Astrocyte (in vitro differentiated cells and primary cell): Measurements from ENCODE around the gene C1D. TPM values are rescaled to one million over a fixed set of nuclear protein-coding genes. Genes with fewer than 3 reads are reported as not detected.

Experiments
- DNase-seq: peaks from one replicate; pipeline ENCODE4 v3.0.0-alpha.2; 2010; ENCODE audit warnings: low read depth
- FAIRE-seq: peaks from 2 replicates; lab custom pipeline; 2011; peaks lifted over from hg19 to GRCh38; lab: Jason Lieb, UNC
- H2AFZ ChIP-seq: 2 replicates; pipeline ENCODE4 v1.6.0; 2012; ENCODE audit warnings: low read depth, low read length, inconsistent platforms
- H3K27ac ChIP-seq: 2 replicates; pipeline ENCODE4 v1.5.1; 2011; ENCODE audit warnings: low read depth, low read length, inconsistent platforms
- H3K27me3 ChIP-seq: 2 replicates; pipeline ENCODE4 v1.6.0; 2011; ENCODE audit warnings: low read length, inconsistent platforms; ENCODE audit not compliant: insufficient read depth
- H3K36me3 ChIP-seq: 2 replicates; pipeline ENCODE4 v1.5.1; 2011; ENCODE audit warnings: low read length, inconsistent platforms; ENCODE audit not compliant: insufficient read depth
- H3K4me1 ChIP-seq: 2 replicates; pipeline ENCODE4 v1.5.1; 2011; ENCODE audit warnings: low read length, inconsistent platforms; ENCODE audit not compliant: insufficient read depth
- H3K4me2 ChIP-seq: 2 replicates; pipeline ENCODE4 v1.6.0; 2012; ENCODE audit warnings: low read length, inconsistent platforms
- H3K4me3 ChIP-seq: 2 replicates; pipeline ENCODE4 v1.5.1; 2011; ENCODE audit warnings: low read depth, mild to moderate bottlenecking, low read length, inconsistent platforms; ENCODE audit not compliant: insufficient read depth
- H3K79me2 ChIP-seq: 2 replicates; pipeline ENCODE4 v1.6.0; 2012; ENCODE audit warnings: mild to moderate bottlenecking, low read length, inconsistent platforms; ENCODE audit not compliant: insufficient read depth
- H3K9ac ChIP-seq: 2 replicates; pipeline ENCODE4 v1.6.0; 2012; ENCODE audit warnings: mild to moderate bottlenecking, low read length, inconsistent platforms
- H3K9me3 ChIP-seq: 2 replicates; pipeline ENCODE4 v1.5.1; 2012; ENCODE audit warnings: low read depth, mild to moderate bottlenecking, low read length, inconsistent platforms; ENCODE audit not compliant: insufficient read depth
- H4K20me1 ChIP-seq: 2 replicates; pipeline ENCODE4 v1.6.0; 2012; ENCODE audit warnings: low read length, inconsistent platforms; ENCODE audit not compliant: insufficient read depth
- H3K27ac Mint-ChIP-seq: one replicate; pipeline ENCODE4 v1.8.0; 2021; ENCODE audit warnings: mild to moderate bottlenecking, mixed read lengths; ENCODE audit not compliant: unreplicated experiment
- H3K27me3 Mint-ChIP-seq: one replicate; pipeline ENCODE4 v1.8.0; 2021; ENCODE audit warnings: low read depth, mixed read lengths; ENCODE audit not compliant: unreplicated experiment
- H3K36me3 Mint-ChIP-seq: one replicate; pipeline ENCODE4 v1.8.0; 2021; ENCODE audit warnings: low read depth, mixed read lengths; ENCODE audit not compliant: unreplicated experiment
- H3K4me1 Mint-ChIP-seq: one replicate; pipeline ENCODE4 v1.8.0; 2021; ENCODE audit warnings: low read depth, mixed read lengths; ENCODE audit not compliant: unreplicated experiment
- H3K4me3 Mint-ChIP-seq: one replicate; pipeline ENCODE4 v1.8.0; 2021; ENCODE audit warnings: mild to moderate bottlenecking, moderate library complexity, mixed read lengths; ENCODE audit not compliant: unreplicated experiment
- H3K9me3 Mint-ChIP-seq: one replicate; pipeline ENCODE4 v1.8.0; 2021; ENCODE audit warnings: mild to moderate bottlenecking, mixed read lengths; ENCODE audit not compliant: unreplicated experiment
- CTCF ChIP-seq: IDR thresholded peaks from 2 replicates; pipeline ENCODE4 v1.5.1; 2011; ENCODE audit warnings: low read depth, mild to moderate bottlenecking, inconsistent platforms, low read length, moderate library complexity; ENCODE audit not compliant: insufficient read depth
- EZH2 ChIP-seq: IDR thresholded peaks from 2 replicates; pipeline ENCODE4 v1.6.1; 2012; ENCODE audit warnings: mild to moderate bottlenecking, low read length, inconsistent platforms; ENCODE audit not compliant: insufficient read depth
- total RNA-seq: library from RNA; stranded (reverse); gene quantifications from 2 replicates; pipeline ENCODE4 v1.2.1, GENCODE V29; 2021

C1D gene
- total RNA-seq, 1 donor from 2014 or later: 21.8 TPM

- H3K9ac ChIP-seq: no peak overlapping the region
- no peaks in the 10 kb centered on the region for H3K27me3 ChIP-seq
- DNase-seq (no peak), FAIRE-seq (no peak)
- no peak overlapping the region for H3K27ac Mint-ChIP-seq
- no peaks in the 10 kb centered on the region for H4K20me1 ChIP-seq
- no peaks in the 10 kb centered on the region for H3K4me1 ChIP-seq
- no peaks in the 10 kb centered on the region for H3K79me2 ChIP-seq
- no peaks in the 10 kb centered on the region for H3K36me3 Mint-ChIP-seq
- no peaks in the 10 kb centered on the region for H3K4me1 Mint-ChIP-seq
- H3K27ac ChIP-seq: no peak overlapping the region
- H3K4me2 ChIP-seq: no peak overlapping the region
- H3K9me3 ChIP-seq: no peaks in the 10 kb centered on the region
- no peak overlapping the region for H3K4me3 ChIP-seq
- H2AFZ ChIP-seq: no peak overlapping the region
- no peaks in the 10 kb centered on the region for H3K27me3 Mint-ChIP-seq
- TF ChIP-seq EZH2: no peak
- no peak for TF ChIP-seq CTCF
- H3K4me3 Mint-ChIP-seq: no peak overlapping the region
- H3K9me3 Mint-ChIP-seq: no peaks in the 10 kb centered on the region
- no peaks in the 10 kb centered on the region for H3K36me3 ChIP-seq
Observed at GRCh38 chr2:68032702-68033101, 30.1 kb downstream of the C1D start.

GRCh38 chr2:68031542-68032160 is 31.2 kb downstream of the C1D start:
- TF ChIP-seq EZH2 (no peak), CTCF (peak; percentile 73)
- no peak overlapping the region for H3K4me3 ChIP-seq
- H3K79me2 ChIP-seq: no peaks in the 10 kb centered on the region
- no peaks in the 10 kb centered on the region for H3K27me3 Mint-ChIP-seq
- H3K9me3 Mint-ChIP-seq: no peaks in the 10 kb centered on the region
- peak; percentile 35 for DNase-seq
- no peak overlapping the region for H2AFZ ChIP-seq
- H3K27ac ChIP-seq: no peak overlapping the region
- H3K4me1 ChIP-seq: no peaks in the 10 kb centered on the region
- peak overlapping the region; percentile 43 for H3K4me2 ChIP-seq
- H4K20me1 ChIP-seq: no peaks in the 10 kb centered on the region
- no peaks in the 10 kb centered on the region for H3K27me3 ChIP-seq
- no peaks in the 10 kb centered on the region for H3K4me1 Mint-ChIP-seq
- H3K27ac Mint-ChIP-seq: no peak overlapping the region
- H3K36me3 Mint-ChIP-seq: no peaks in the 10 kb centered on the region
- peak; percentile 98 for FAIRE-seq
- no peaks in the 10 kb centered on the region for H3K9me3 ChIP-seq
- no peak overlapping the region for H3K4me3 Mint-ChIP-seq
- no peak overlapping the region for H3K9ac ChIP-seq
- no peaks in the 10 kb centered on the region for H3K36me3 ChIP-seq

- H3K27ac Mint-ChIP-seq: no peak overlapping the region
- Histone ChIP-seq H3K27me3 (no peaks in the 10 kb centered on the region), H3K4me2 (peak overlapping the region; percentile 43), H3K4me3 (no peak overlapping the region), H3K79me2 (no peaks in the 10 kb centered on the region), H2AFZ (no peak overlapping the region), H3K36me3 (no peaks in the 10 kb centered on the region), H4K20me1 (no peaks in the 10 kb centered on the region), H3K9ac (no peak overlapping the region), H3K9me3 (no peaks in the 10 kb centered on the region), H3K4me1 (no peaks in the 10 kb centered on the region), H3K27ac (no peak overlapping the region)
- no peaks in the 10 kb centered on the region for H3K4me1 Mint-ChIP-seq
- H3K36me3 Mint-ChIP-seq: no peaks in the 10 kb centered on the region
- H3K27me3 Mint-ChIP-seq: no peaks in the 10 kb centered on the region
- DNase-seq: no peak
- TF ChIP-seq EZH2 (no peak), CTCF (no peak)
- no peak for FAIRE-seq
- H3K4me3 Mint-ChIP-seq: no peak overlapping the region
- no peaks in the 10 kb centered on the region for H3K9me3 Mint-ChIP-seq
Observed at GRCh38 chr2:68031043-68031442, 31.8 kb downstream of the C1D start.
